ENCODE data around the gene TP53I11.

DNA sequence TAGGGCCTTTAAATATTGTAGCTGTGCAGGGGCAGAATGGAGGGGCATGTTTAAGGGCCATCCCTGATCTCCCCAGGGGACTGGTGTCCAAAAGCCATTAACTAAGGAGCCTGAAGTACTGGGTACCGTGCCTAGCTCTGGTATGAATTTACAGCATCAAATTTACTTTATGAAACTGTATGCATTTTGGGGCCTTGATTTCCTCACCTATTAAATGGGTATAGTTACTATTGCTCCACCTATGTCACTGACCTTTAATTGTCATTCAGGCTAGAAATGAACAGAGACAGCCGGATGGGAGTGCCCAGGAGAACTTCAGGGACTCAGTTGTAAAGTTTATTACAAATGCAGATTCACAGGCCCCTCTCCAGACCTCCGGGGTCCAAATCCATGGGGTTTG, 11.8 kb upstream of the TP53I11 start:
- TF ChIP-seq, protein P1, sequence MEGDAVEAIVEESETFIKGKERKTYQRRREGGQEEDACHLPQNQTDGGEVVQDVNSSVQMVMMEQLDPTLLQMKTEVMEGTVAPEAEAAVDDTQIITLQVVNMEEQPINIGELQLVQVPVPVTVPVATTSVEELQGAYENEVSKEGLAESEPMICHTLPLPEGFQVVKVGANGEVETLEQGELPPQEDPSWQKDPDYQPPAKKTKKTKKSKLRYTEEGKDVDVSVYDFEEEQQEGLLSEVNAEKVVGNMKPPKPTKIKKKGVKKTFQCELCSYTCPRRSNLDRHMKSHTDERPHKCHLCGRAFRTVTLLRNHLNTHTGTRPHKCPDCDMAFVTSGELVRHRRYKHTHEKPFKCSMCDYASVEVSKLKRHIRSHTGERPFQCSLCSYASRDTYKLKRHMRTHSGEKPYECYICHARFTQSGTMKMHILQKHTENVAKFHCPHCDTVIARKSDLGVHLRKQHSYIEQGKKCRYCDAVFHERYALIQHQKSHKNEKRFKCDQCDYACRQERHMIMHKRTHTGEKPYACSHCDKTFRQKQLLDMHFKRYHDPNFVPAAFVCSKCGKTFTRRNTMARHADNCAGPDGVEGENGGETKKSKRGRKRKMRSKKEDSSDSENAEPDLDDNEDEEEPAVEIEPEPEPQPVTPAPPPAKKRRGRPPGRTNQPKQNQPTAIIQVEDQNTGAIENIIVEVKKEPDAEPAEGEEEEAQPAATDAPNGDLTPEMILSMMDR (conservative IDR thresholded peaks at IDR 0.05) = no peak
- no peak for TF ChIP-seq ZFX (IDR thresholded peaks at IDR 0.05)

All from C4-2B (cell line).